H1 (cell line): ENCODE measurements around the gene HTRA2. TPM values are rescaled to one million over a fixed set of nuclear protein-coding genes. Genes with fewer than 3 reads are reported as not detected.

Experiments used
- BCL11A ChIP-seq, 2 experiments: IDR thresholded peaks; one replicate each; pipeline ENCODE4 v1.6.1; 2011; ENCODE audit warnings: low read depth in 2 of 2, low read length in 2 of 2, mild to moderate bottlenecking in 2 of 2
- CEBPB ChIP-seq: IDR thresholded peaks from 2 replicates; pipeline ENCODE4 v1.6.1; 2012; ENCODE audit warnings: low read depth, low read length
- CTCF ChIP-seq, 3 experiments: IDR thresholded peaks; 1 replicate in 2 of 3; 2 replicates in 1 of 3; pipeline versions ENCODE4 v1.5.1 to v1.6.1; 2011; ENCODE audit warnings: low read length in 3 of 3, mild to moderate bottlenecking in 3 of 3, inconsistent platforms in 2 of 3, low read depth in 1 of 3, moderate library complexity in 1 of 3; ENCODE audit not compliant: insufficient read depth in 1 of 3; ENCODE audit errors: control extremely low read depth in 1 of 3
- GTF2F1 ChIP-seq: IDR thresholded peaks from 2 replicates; pipeline ENCODE4 v1.6.1; 2012; ENCODE audit warnings: low read depth, low read length, improper control_type of control experiment, borderline replicate concordance
- HDAC6 ChIP-seq: IDR thresholded peaks from one replicate; pipeline ENCODE4 v1.7.1; 2012; ENCODE audit warnings: low read depth, mild to moderate bottlenecking, inconsistent platforms, low read length, moderate library complexity
- NANOG ChIP-seq: IDR thresholded peaks from 2 replicates; pipeline ENCODE4 v1.6.1; 2011; ENCODE audit warnings: low read length, low read depth, mild to moderate bottlenecking, inconsistent platforms; ENCODE audit not compliant: insufficient read depth, poor library complexity, severe bottlenecking
- TBP ChIP-seq: IDR thresholded peaks from 2 replicates; pipeline ENCODE4 v1.6.1; 2011; ENCODE audit warnings: low read depth, low read length, improper control_type of control experiment
- polyA plus RNA-seq, 7 experiments: library from polyadenylated mRNA; depleted of rRNA in 3 of 7; stranded (reverse) in 5 of 7; unstranded in 2 of 7; fragments of >200 nt in 5 of 7; fragments of 200-250 nt in 2 of 7; gene quantifications; 1 replicate in 5 of 7; 2 replicates in 1 of 7; 4 replicates in 1 of 7; pipeline versions ENCODE4 v1.2.1 to v1.2.3, GENCODE V29; 2011 to 2013; ENCODE audit warnings: missing spikeins in 2 of 7, mixed read lengths in 2 of 7
- total RNA-seq: library from RNA; stranded (reverse); fragmentation: NEBNext Ultra II Directional; extraction: Animal tissue kit (Norgen Biotek cat#: 25700); gene quantifications from 2 replicates; pipeline ENCODE4 v1.2.1, GENCODE V29; 2021

The HTRA2 gene
- total and polyA plus RNA-seq, 2 of the 8 experiments (the other 6 are each of a cell fraction or from before 2014, with no cell fraction given) = 21.6 to 37.6 TPM

DNA sequence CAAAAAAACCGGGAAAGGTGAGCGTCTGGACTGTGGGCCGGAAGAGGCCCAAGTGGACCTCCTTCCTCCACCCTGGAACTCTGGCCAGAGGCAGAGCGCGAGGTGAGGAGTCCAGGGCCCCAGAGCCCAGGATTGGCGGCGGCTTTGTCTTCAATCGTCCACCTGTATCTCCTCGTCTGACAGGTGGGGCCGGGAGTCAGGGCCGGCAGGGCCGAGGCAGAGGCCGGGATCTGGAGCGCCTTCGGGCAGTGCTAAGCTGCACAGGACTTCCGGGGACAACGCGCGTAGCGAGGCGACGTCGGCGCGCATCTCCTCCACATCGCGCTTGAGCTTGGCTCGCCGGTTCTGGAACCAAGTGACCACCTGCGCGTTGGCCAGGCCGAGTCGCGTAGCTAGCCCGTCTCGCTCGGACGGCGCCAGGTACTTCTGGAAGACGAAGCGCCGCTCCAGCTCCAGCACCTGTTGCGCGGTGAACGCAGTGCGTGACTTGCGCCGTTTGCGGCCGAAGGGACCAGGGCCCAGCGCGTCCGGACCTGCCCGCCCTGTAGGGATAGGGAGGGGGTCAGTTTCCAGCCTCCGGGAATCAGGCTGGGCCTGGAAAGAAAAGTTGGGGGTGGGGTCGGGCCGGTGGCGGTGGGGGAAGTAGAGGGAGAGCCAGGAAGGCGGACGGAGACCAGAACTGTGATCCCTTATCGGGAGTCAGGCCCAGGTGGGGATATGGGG, 31.8 kb upstream of the HTRA2 start (continued):
- TF ChIP-seq CEBPB = no peak
- TF ChIP-seq BCL11A (IDR thresholded peaks at IDR 0.05; ENCODE audit: low read depth in 2 of 2, low read length in 2 of 2) = no peak
- no peak for TF ChIP-seq HDAC6
- no peak for TF ChIP-seq CTCF (IDR thresholded peaks at IDR 0.05; ENCODE audit: control extremely low read depth in 1 of 3, insufficient read depth in 1 of 3, low read depth in 1 of 3, low read length in 3 of 3)
- TF ChIP-seq GTF2F1 = no peak
- no peak for TF ChIP-seq TBP
- TF ChIP-seq NANOG = no peak
